GM10248 (cell line): ENCODE measurements around the gene CDK9.

Experiments used
- CTCF ChIA-PET: fragments of 300-600 bp; sonication (Branson Sonifier 250); formaldehyde crosslinking; extraction: SDS; loops from one replicate; lab custom pipeline; 2021; ENCODE audit warnings: antibody characterized with exemption; lab: Yijun Ruan, JAX
- POLR2A ChIA-PET: fragments of 350-650 bp; sonication (Branson Sonifier 250); formaldehyde crosslinking; extraction: SDS; loops from one replicate; lab custom pipeline; 2020; ENCODE audit warnings: antibody characterized with exemption; lab: Yijun Ruan, JAX
- DNase-seq: peaks from one replicate; pipeline ENCODE4 v3.0.0; 2012; ENCODE audit errors: extremely low spot score
- TF ChIP-seq, protein P1 (sequence below): IDR thresholded peaks from 2 replicates; pipeline ENCODE4 v1.5.1; 2012; ENCODE audit warnings: mild to moderate bottlenecking, low read depth; ENCODE audit errors: extremely low read depth, missing control alignments, control extremely low read depth

The CDK9 gene

DNA sequence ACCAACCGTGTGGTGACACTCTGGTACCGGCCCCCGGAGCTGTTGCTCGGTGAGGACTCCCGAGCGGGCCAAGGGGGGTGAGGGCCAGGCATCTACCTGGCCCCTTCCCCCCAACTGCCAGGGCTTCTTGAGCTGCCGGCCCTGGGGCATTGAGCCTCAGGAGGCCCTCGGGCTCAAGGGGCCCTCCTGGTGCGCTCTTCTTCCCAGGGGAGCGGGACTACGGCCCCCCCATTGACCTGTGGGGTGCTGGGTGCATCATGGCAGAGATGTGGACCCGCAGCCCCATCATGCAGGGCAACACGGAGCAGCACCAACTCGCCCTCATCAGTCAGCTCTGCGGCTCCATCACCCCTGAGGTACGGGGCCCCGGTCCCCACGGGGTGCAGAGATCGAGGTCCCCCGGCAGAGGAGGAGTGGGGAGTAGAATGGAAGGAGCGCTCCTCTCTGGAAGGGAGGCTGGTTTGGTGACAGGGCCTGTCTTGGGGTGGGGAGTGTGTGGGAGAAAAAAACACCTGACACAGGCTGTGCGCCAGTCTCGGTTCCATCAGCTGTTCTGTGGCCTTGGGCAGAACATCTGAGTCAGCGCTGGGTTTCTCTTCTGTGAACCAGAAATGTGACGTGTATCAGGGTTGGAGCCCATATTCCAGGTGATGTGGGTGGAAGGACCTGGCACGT, 2.6 kb downstream of the CDK9 start:
- POLR2A ChIA-PET: no interaction called here

DNA sequence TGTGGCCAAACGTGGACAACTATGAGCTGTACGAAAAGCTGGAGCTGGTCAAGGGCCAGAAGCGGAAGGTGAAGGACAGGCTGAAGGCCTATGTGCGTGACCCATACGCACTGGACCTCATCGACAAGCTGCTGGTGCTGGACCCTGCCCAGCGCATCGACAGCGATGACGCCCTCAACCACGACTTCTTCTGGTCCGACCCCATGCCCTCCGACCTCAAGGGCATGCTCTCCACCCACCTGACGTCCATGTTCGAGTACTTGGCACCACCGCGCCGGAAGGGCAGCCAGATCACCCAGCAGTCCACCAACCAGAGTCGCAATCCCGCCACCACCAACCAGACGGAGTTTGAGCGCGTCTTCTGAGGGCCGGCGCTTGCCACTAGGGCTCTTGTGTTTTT, 3.3 kb downstream of the CDK9 start:
- TF ChIP-seq, protein P1, sequence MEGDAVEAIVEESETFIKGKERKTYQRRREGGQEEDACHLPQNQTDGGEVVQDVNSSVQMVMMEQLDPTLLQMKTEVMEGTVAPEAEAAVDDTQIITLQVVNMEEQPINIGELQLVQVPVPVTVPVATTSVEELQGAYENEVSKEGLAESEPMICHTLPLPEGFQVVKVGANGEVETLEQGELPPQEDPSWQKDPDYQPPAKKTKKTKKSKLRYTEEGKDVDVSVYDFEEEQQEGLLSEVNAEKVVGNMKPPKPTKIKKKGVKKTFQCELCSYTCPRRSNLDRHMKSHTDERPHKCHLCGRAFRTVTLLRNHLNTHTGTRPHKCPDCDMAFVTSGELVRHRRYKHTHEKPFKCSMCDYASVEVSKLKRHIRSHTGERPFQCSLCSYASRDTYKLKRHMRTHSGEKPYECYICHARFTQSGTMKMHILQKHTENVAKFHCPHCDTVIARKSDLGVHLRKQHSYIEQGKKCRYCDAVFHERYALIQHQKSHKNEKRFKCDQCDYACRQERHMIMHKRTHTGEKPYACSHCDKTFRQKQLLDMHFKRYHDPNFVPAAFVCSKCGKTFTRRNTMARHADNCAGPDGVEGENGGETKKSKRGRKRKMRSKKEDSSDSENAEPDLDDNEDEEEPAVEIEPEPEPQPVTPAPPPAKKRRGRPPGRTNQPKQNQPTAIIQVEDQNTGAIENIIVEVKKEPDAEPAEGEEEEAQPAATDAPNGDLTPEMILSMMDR: no peak
- POLR2A ChIA-PET: interaction anchor here (0.5 kb wide), 1 partner anchor 128 kb away, joined by 4 read pairs; the partner anchor contains the start of gene ST6GALNAC4
- CTCF ChIA-PET: interaction anchor here (1.9 to 5.8 kb wide), 4 partner anchors 9 to 132 kb away, joined by 6 to 25 read pairs (median 16); no protein-coding TSS in a partner anchor
- DNase-seq: no peak

More for the DNA sequence above, 2.6 kb downstream of the CDK9 start:
- TF ChIP-seq, protein P1: no peak
- CTCF ChIA-PET: interaction anchor here (1.3 to 10.6 kb wide), 7 partner anchors 10 to 203 kb away, joined by 4 to 62 read pairs (median 10); partner anchors contain the start of gene TOR2A
- no peak for DNase-seq

- POLR2A ChIA-PET: no interaction called here
- no peak for DNase-seq
- TF ChIP-seq, protein P1: no peak
- CTCF ChIA-PET: interaction anchor here (1.9 kb wide), 1 partner anchor 56 kb away, joined by 5 read pairs; the partner anchor contains the start of gene TOR2A
These were observed 4.4 kb downstream of the CDK9 start for GRCh38 chr9:127790094-127790855.

DNA sequence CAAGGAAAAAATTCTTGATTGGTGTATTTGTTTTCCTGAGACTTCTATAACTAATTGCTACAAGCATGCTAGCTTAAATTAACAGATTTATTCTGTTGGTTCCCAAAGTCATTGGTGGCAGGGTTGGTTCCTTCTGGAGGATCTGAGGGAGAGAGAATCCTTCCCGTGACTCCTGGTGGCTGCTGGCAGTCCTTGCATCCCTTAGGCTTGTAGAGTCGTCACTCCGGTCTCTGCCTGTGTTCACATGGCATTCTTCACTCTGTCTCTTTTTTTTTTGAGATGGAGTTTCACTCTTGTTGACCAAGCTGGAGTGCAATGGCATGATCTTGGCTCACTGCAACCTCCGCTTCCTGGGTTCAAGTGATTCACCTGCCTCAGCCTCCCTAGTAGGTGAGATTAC, 5.3 kb downstream of the CDK9 start:
- TF ChIP-seq, protein P1: no peak
- POLR2A ChIA-PET: no interaction called here

GRCh38 chr9:127792417-127793031, 6.7 kb downstream of the CDK9 start:
- no peak for DNase-seq
- POLR2A ChIA-PET: interaction anchor here (0.6 to 1.6 kb wide), 3 partner anchors 10 to 124 kb away, joined by 4 to 6 read pairs (median 5); partner anchors contain the start of genes FPGS and ST6GALNAC4
- CTCF ChIA-PET: interaction anchor here (0.8 to 2.1 kb wide), 10 partner anchors 8 to 130 kb away, joined by 3 to 9 read pairs (median 4); partner anchors contain the start of gene TOR2A
- TF ChIP-seq, protein P1: no peak

More for the DNA sequence above, 5.3 kb downstream of the CDK9 start:
- CTCF ChIA-PET: interaction anchor here (0.6 to 1.9 kb wide), 2 partner anchors 56 to 1964 kb away, joined by 3 to 5 read pairs; partner anchors contain the start of gene TOR2A
- no peak for DNase-seq
